CD14-positive monocyte (primary cell): ENCODE results near the gene COL4A2. TPM values are rescaled to one million over a fixed set of nuclear protein-coding genes. Genes with fewer than 3 reads are reported as not detected.
A peak's percentile ranks its signal among the peaks of the same experiment; 100 is the strongest.

ENCODE experiments used
- DNase-seq, 3 donors: peaks; one replicate each; pipeline ENCODE4 v3.0.0-alpha.2; 2011 to 2022
- H2AFZ ChIP-seq: 2 replicates; pipeline ENCODE4 v1.6.0; 2012; ENCODE audit warnings: mild to moderate bottlenecking, low read depth, low read length, inconsistent platforms; ENCODE audit not compliant: insufficient read depth, poor library complexity, severe bottlenecking
- H3K27ac ChIP-seq, 2 donors: 1 replicate in 1 of 2; 2 replicates in 1 of 2; pipeline ENCODE4 v1.5.1; 2012 to 2013; ENCODE audit warnings: low read length in 2 of 2, control low read depth in 1 of 2, inconsistent platforms in 1 of 2, low read depth in 1 of 2, mild to moderate bottlenecking in 1 of 2
- H3K27me3 ChIP-seq, 2 donors: one replicate each; pipeline versions ENCODE4 v1.6.0 to v1.6.1; 2011 to 2013; ENCODE audit warnings: low read length in 2 of 2; ENCODE audit not compliant: control insufficient read depth in 2 of 2, insufficient read depth in 2 of 2
- H3K36me3 ChIP-seq, 2 donors: replicated peaks in 1 of 2; 1 replicate in 1 of 2; 2 replicates in 1 of 2; pipeline versions ENCODE4 v1.5.1 to v1.6.1; 2012 to 2013; ENCODE audit warnings: low read length in 2 of 2, control low read depth in 1 of 2, inconsistent platforms in 1 of 2, mild to moderate bottlenecking in 1 of 2; ENCODE audit not compliant: insufficient read depth in 2 of 2, control insufficient read depth in 1 of 2
- H3K4me1 ChIP-seq, 2 donors: 1 replicate in 1 of 2; 2 replicates in 1 of 2; pipeline versions ENCODE4 v1.5.1 to v1.6.1; 2012 to 2013; ENCODE audit warnings: low read length in 2 of 2, control low read depth in 1 of 2, inconsistent platforms in 1 of 2, mild to moderate bottlenecking in 1 of 2, moderate library complexity in 1 of 2; ENCODE audit not compliant: insufficient read depth in 2 of 2, control insufficient read depth in 1 of 2
- H3K4me2 ChIP-seq: replicated peaks from 2 replicates; pipeline ENCODE3; 2012; ENCODE audit warnings: low read length, moderate library complexity, mild to moderate bottlenecking; ENCODE audit not compliant: poor library complexity, severe bottlenecking; ENCODE audit errors: extremely low read depth
- H3K4me3 ChIP-seq, 3 experiments: fragments of 200-600 bp in 1 of 3; sonication (generic) in 1 of 3; replicated peaks in 1 of 3; 1 replicate in 2 of 3; 2 replicates in 1 of 3; pipeline ENCODE4 v1.5.1; 2011 to 2013; ENCODE audit warnings: low read length in 3 of 3, mild to moderate bottlenecking in 3 of 3, control low read depth in 2 of 3, low read depth in 2 of 3, inconsistent platforms in 1 of 3, moderate library complexity in 1 of 3
- H3K79me2 ChIP-seq: 2 replicates; pipeline ENCODE4 v1.6.0; 2012; ENCODE audit warnings: mild to moderate bottlenecking, control low read depth, inconsistent platforms, low read length, moderate library complexity; ENCODE audit not compliant: insufficient read depth
- H3K9ac ChIP-seq: 2 replicates; pipeline ENCODE4 v1.6.0; 2017; ENCODE audit warnings: low read length, mild to moderate bottlenecking; ENCODE audit not compliant: insufficient read depth, poor library complexity, severe bottlenecking
- H3K9me3 ChIP-seq, 2 donors: replicated peaks in 1 of 2; 1 replicate in 1 of 2; 2 replicates in 1 of 2; pipeline versions ENCODE4 v1.5.1 to v1.6.1; 2012 to 2013; ENCODE audit warnings: low read length in 2 of 2, control low read depth in 1 of 2; ENCODE audit not compliant: control insufficient read depth in 1 of 2, insufficient read depth in 1 of 2
- H4K20me1 ChIP-seq: 2 replicates; pipeline ENCODE4 v1.6.0; 2012; ENCODE audit warnings: mild to moderate bottlenecking, low read length, control low read depth, moderate library complexity; ENCODE audit not compliant: insufficient read depth
- H3K27ac Mint-ChIP-seq, 7 donors: one replicate each; pipeline ENCODE4 v1.8.0; 2020; ENCODE audit warnings: mild to moderate bottlenecking in 7 of 7, mixed read lengths in 7 of 7, moderate library complexity in 6 of 7, inconsistent platforms in 2 of 7
- H3K27me3 Mint-ChIP-seq, 3 donors: one replicate each; pipeline ENCODE4 v1.8.0; 2021 to 2022; ENCODE audit warnings: low read depth in 3 of 3, mild to moderate bottlenecking in 3 of 3, mixed read lengths in 3 of 3, moderate library complexity in 3 of 3, inconsistent platforms in 1 of 3
- H3K36me3 Mint-ChIP-seq, 2 donors: one replicate each; pipeline ENCODE4 v1.8.0; 2020; ENCODE audit warnings: mixed read lengths in 2 of 2, inconsistent platforms in 1 of 2, mild to moderate bottlenecking in 1 of 2
- H3K4me1 Mint-ChIP-seq: one replicate; pipeline ENCODE4 v1.8.0; 2020; ENCODE audit warnings: mild to moderate bottlenecking, mixed read lengths
- H3K4me3 Mint-ChIP-seq, 2 donors: one replicate each; pipeline ENCODE4 v1.8.0; 2020; ENCODE audit warnings: mild to moderate bottlenecking in 2 of 2, mixed read lengths in 2 of 2, moderate library complexity in 1 of 2
- H3K9me3 Mint-ChIP-seq, 7 donors: one replicate each; pipeline ENCODE4 v1.8.0; 2020 to 2022; ENCODE audit warnings: mixed read lengths in 7 of 7, mild to moderate bottlenecking in 6 of 7, moderate library complexity in 6 of 7, inconsistent platforms in 2 of 7
- WGBS: methylation state at CpG from one replicate; pipeline ENCODE4 v1.1.5; 2013; ENCODE audit warnings: missing lambda C conversion rate; ENCODE audit not compliant: insufficient coverage; 5-methylcytosine and 5-hydroxymethylcytosine counted together
- intact Hi-C, 2 donors: fragments of 100-400 bp; cut with micrococcal nuclease; formaldehyde crosslinking; loops; one replicate each; pipeline versions ENCODE4 v1.15.0 to v1.15.1; 2023
- polyA plus RNA-seq, 3 donors: library from polyadenylated mRNA; depleted of rRNA in 1 of 3; unstranded in 2 of 3; stranded (reverse) in 1 of 3; fragments of 300-500 nt in 2 of 3; fragments of >200 nt in 1 of 3; fragmentation: Illumina TruSeq in 2 of 3; gene quantifications; 1 replicate in 2 of 3; 2 replicates in 1 of 3; pipeline ENCODE4 v1.2.3, GENCODE V29; 2012 to 2021
- TF ChIP-seq, protein P1 (sequence below): fragments of 200-600 bp; IDR thresholded peaks from one replicate; pipeline ENCODE4 v1.8.0; 2022; ENCODE audit warnings: antibody characterized with exemption, mild to moderate bottlenecking

The COL4A2 gene
- polyA plus RNA-seq, 3 donors = not detected

DNA sequence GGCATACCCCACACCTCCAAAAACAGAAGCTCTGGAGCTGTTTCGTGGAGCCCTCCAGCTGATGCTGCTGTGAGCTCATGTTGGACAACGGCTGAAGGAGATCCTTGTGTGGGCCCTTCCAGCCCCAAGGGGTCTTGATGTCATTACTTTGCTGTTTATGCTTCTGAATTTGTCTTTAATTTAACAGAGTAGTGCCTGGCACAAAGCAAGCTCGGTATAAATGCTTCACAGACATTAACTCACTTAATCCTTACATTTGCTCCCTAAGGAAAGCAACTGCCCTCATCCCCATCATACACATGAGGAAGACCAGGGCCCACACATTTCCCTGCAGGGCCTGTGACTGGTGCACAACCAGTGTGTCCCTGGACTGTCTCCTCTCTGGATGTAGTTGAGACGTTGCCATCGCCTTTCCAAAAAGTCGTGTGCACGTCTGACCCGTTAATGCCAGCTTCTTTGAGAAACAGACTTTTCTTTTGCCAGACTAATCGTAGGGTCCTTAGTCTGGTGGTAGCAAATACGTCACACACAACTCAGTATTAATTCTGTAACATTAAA, 7.7 kb upstream of the COL4A2 start:
- H3K4me1 ChIP-seq = no peaks in the 10 kb centered on the region
- 70% methylated on average over 8 of the region's 10 CpGs for WGBS
- H3K79me2 ChIP-seq = no peaks in the 10 kb centered on the region
- Mint-ChIP-seq H3K27ac (no peak overlapping the region), H3K36me3 (no peaks in the 10 kb centered on the region), H3K4me1 (no peaks in the 10 kb centered on the region), H3K27me3 (peaks cover 44 to 64% (median 53%) of the 10 kb centered on the region in 3 donors), H3K9me3 (peaks cover 0 to 3% (median 0%) of the 10 kb centered on the region in 7 donors), H3K4me3 (peak overlapping the region in 1 of 2 donors; percentile 66)
- intact Hi-C loops = no loop called here
- TF ChIP-seq, protein P1, sequence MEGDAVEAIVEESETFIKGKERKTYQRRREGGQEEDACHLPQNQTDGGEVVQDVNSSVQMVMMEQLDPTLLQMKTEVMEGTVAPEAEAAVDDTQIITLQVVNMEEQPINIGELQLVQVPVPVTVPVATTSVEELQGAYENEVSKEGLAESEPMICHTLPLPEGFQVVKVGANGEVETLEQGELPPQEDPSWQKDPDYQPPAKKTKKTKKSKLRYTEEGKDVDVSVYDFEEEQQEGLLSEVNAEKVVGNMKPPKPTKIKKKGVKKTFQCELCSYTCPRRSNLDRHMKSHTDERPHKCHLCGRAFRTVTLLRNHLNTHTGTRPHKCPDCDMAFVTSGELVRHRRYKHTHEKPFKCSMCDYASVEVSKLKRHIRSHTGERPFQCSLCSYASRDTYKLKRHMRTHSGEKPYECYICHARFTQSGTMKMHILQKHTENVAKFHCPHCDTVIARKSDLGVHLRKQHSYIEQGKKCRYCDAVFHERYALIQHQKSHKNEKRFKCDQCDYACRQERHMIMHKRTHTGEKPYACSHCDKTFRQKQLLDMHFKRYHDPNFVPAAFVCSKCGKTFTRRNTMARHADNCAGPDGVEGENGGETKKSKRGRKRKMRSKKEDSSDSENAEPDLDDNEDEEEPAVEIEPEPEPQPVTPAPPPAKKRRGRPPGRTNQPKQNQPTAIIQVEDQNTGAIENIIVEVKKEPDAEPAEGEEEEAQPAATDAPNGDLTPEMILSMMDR = no peak
- peaks cover 39 to 78% of the 10 kb centered on the region in 2 donors for H3K27me3 ChIP-seq
- no peak overlapping the region for H3K4me2 ChIP-seq
- DNase-seq = no peak
- no peak overlapping the region for H3K9ac ChIP-seq
- H2AFZ ChIP-seq = no peak overlapping the region
- H3K27ac ChIP-seq = no peak overlapping the region
- no peaks in the 10 kb centered on the region for H4K20me1 ChIP-seq
- no peaks in the 10 kb centered on the region for H3K36me3 ChIP-seq
- H3K4me3 ChIP-seq = no peak overlapping the region
- peaks cover 0 to 6% of the 10 kb centered on the region in 2 donors for H3K9me3 ChIP-seq

DNA sequence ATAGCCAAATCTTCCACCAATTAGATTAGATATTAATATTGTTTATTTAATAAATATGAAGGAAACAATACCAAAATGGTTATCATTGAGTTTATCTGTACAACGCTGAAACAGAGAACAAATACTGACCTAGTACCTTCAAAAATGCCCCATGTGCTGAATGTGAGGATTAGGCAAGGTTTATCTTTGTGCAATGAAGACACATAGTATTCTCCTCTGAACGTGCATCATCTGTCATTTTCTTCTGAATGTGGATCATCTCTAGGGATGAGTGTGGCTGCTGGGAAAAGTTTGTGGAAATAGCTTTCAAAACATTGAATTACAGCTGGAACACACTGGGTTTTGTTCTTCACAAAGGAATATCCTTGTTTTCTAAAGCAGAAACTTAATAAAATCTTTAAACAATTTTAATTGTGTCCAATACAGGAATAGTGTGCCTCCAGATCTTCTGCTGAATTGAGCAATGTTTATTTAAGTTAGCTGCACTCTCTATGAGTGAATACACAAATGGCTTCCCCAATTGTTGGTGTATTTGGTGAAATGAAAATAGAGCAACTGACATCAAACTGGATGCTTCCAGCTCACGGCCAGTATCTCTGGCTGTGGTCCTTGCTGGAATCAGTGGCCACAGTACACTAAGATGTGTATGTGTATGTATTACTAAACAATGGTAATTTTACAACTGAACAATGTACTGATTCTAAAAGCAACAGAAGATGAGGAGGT, 6.8 kb upstream of the COL4A2 start:
- Histone ChIP-seq H3K27me3 (peaks cover 48 to 86% of the 10 kb centered on the region in 2 donors), H3K36me3 (no peaks in the 10 kb centered on the region), H3K4me2 (no peak overlapping the region), H3K9me3 (peaks cover 0 to 6% of the 10 kb centered on the region in 2 donors), H2AFZ (no peak overlapping the region), H3K9ac (no peak overlapping the region), H4K20me1 (no peaks in the 10 kb centered on the region), H3K4me3 (no peak overlapping the region), H3K79me2 (no peaks in the 10 kb centered on the region), H3K27ac (no peak overlapping the region), H3K4me1 (no peaks in the 10 kb centered on the region)
- no CpG with 5 or more reads among the region's 3 CpGs for WGBS
- Mint-ChIP-seq H3K4me3 (no peak overlapping the region), H3K27ac (no peak overlapping the region), H3K27me3 (peaks cover 53 to 70% (median 59%) of the 10 kb centered on the region in 3 donors), H3K4me1 (no peaks in the 10 kb centered on the region), H3K36me3 (no peaks in the 10 kb centered on the region), H3K9me3 (peaks cover 0 to 3% (median 0%) of the 10 kb centered on the region in 7 donors)
- TF ChIP-seq, protein P1 = no peak
- DNase-seq = no peak
- intact Hi-C loops = no loop called here
